Measurements from ENCODE around the gene TNIK.
A peak's percentile ranks its signal among the peaks of the same experiment; 100 is the strongest.

TNIK gene

GRCh38 chr3:171420667-171421066 lies 39.5 kb downstream of the TNIK start:
- TF ChIP-seq CTCF (conservative IDR thresholded peaks at IDR 0.05; ENCODE audit: low read depth, low read length), result no peak
- DNase-seq (ENCODE audit: low read depth), result peak; percentile 51
- no peak overlapping the region for H3K4me3 ChIP-seq (ENCODE audit: low read depth, low read length)

GRCh38 chr3:171419457-171419856 lies 40.7 kb downstream of the TNIK start:
- H3K4me3 ChIP-seq (ENCODE audit: low read depth, low read length), result no peak overlapping the region
- no peak for DNase-seq (ENCODE audit: low read depth)
- TF ChIP-seq CTCF (conservative IDR thresholded peaks at IDR 0.05; ENCODE audit: low read depth, low read length), result no peak

GRCh38 chr3:171417813-171418212 lies 42.4 kb downstream of the TNIK start:
- no peak for TF ChIP-seq CTCF (conservative IDR thresholded peaks at IDR 0.05; ENCODE audit: low read depth, low read length)
- peak; percentile 97 for DNase-seq (ENCODE audit: low read depth)
- H3K4me3 ChIP-seq (ENCODE audit: low read depth, low read length), result no peak overlapping the region

GRCh38 chr3:171417137-171417536 lies 43.1 kb downstream of the TNIK start:
- no peak overlapping the region for H3K4me3 ChIP-seq (ENCODE audit: low read depth, low read length)
- TF ChIP-seq CTCF (conservative IDR thresholded peaks at IDR 0.05; ENCODE audit: low read depth, low read length), result no peak
- no peak for DNase-seq (ENCODE audit: low read depth)

- TF ChIP-seq CTCF (conservative IDR thresholded peaks at IDR 0.05; ENCODE audit: low read depth, low read length), result no peak
- H3K4me3 ChIP-seq (ENCODE audit: low read depth, low read length), result no peak overlapping the region
- no peak for DNase-seq (ENCODE audit: low read depth)
Observed at GRCh38 chr3:171416666-171417065, 43.5 kb downstream of the TNIK start.

- DNase-seq (ENCODE audit: low read depth), result peak; percentile 76
- H3K4me3 ChIP-seq (ENCODE audit: low read depth, low read length), result no peak overlapping the region
- no peak for TF ChIP-seq CTCF (conservative IDR thresholded peaks at IDR 0.05; ENCODE audit: low read depth, low read length)
Observed at GRCh38 chr3:171416061-171416460, 44.1 kb downstream of the TNIK start.

GRCh38 chr3:171415070-171415469 lies 45.1 kb downstream of the TNIK start:
- no peak for TF ChIP-seq CTCF (conservative IDR thresholded peaks at IDR 0.05; ENCODE audit: low read depth, low read length)
- no peak overlapping the region for H3K4me3 ChIP-seq (ENCODE audit: low read depth, low read length)
- peak; percentile 85 for DNase-seq (ENCODE audit: low read depth)

Data from choroid plexus epithelial cell (primary cell).